ENCODE data around the gene MINK1. TPM values are rescaled to one million over a fixed set of nuclear protein-coding genes. Genes with fewer than 3 reads are reported as not detected.

Gene MINK1
- total RNA-seq, 1 experiment from 2014 or later = 68.8 TPM

- Histone ChIP-seq H2BK15ac (ENCODE audit: low read depth, low read length) (no peak overlapping the region), H2BK20ac (ENCODE audit: low read depth, low read length, poor library complexity, severe bottlenecking) (no peak overlapping the region), H3K9ac (ENCODE audit: extremely low read depth, insufficient read length, low read length) (no peak overlapping the region), H4K5ac (ENCODE audit: insufficient read length, low read depth, low read length) (no peak overlapping the region), H3K56ac (ENCODE audit: insufficient read length, low read depth, low read length) (no peak overlapping the region), H3K4ac (ENCODE audit: low read depth, low read length) (no peak overlapping the region), H3K23ac (ENCODE audit: insufficient read length, low read depth, low read length) (no peak overlapping the region), H3T11ph (ENCODE audit: low read length) (no peak overlapping the region), H3K4me1 (ENCODE audit: insufficient read depth, low read length) (no peaks in the 10 kb centered on the region; the same call in 1 of the 2 replicates), H3K79me2 (ENCODE audit: insufficient read depth, low read length) (peaks cover 2% of the 10 kb centered on the region; the same call in 1 of the 2 replicates), H3K27me3 (ENCODE audit: insufficient read depth, low read length) (no peaks in the 10 kb centered on the region), H3K79me1 (ENCODE audit: insufficient read depth, low read depth, low read length, poor library complexity, severe bottlenecking) (no peaks in the 10 kb centered on the region), H3K23me2 (ENCODE audit: insufficient read length, low read depth, low read length, poor library complexity, severe bottlenecking) (no peaks in the 10 kb centered on the region), H2BK5ac (ENCODE audit: insufficient read length, low read length) (no peak overlapping the region), H4K91ac (ENCODE audit: insufficient read length, low read depth, low read length) (no peak overlapping the region), H2BK12ac (ENCODE audit: insufficient read length, low read depth, low read length) (no peak overlapping the region), H3K14ac (ENCODE audit: insufficient read depth, low read length) (no peak overlapping the region), H4K8ac (replicated peaks; ENCODE audit: insufficient read length, low read depth, low read length) (no peak overlapping the region), H2BK120ac (ENCODE audit: low read depth, low read length, poor library complexity, severe bottlenecking) (no peak overlapping the region), H4K20me1 (ENCODE audit: control insufficient read depth, insufficient read depth, insufficient read length) (no peaks in the 10 kb centered on the region), H3K18ac (ENCODE audit: insufficient read length, low read depth, low read length) (no peak overlapping the region), H3K4me2 (ENCODE audit: insufficient read depth, insufficient read length, low read length) (no peak overlapping the region), H3K27ac (ENCODE audit: insufficient read length, low read depth, low read length) (no peak overlapping the region), H2AFZ (ENCODE audit: low read length) (no peak overlapping the region), H2AK5ac (ENCODE audit: insufficient read length, low read length) (no peak overlapping the region), H3K9me3 (ENCODE audit: control insufficient read depth, low read depth, low read length) (no peaks in the 10 kb centered on the region)
- H3K36me3 Mint-ChIP-seq (ENCODE audit: insufficient read depth in 1 of 3, low read depth in 3 of 3) = peaks cover 0 to 3% (median 2%) of the 10 kb centered on the region in 3 experiments; a peak in 3 of 7 replicates
- no CpG with 5 or more reads among the region's 2 CpGs for WGBS (ENCODE audit: extremely low coverage, insufficient read length, low lambda C conversion rate)
- DNase-seq = no peak
- H3K27me3 Mint-ChIP-seq (ENCODE audit: low read depth) = no peaks in the 10 kb centered on the region
- TF ChIP-seq, protein P1, sequence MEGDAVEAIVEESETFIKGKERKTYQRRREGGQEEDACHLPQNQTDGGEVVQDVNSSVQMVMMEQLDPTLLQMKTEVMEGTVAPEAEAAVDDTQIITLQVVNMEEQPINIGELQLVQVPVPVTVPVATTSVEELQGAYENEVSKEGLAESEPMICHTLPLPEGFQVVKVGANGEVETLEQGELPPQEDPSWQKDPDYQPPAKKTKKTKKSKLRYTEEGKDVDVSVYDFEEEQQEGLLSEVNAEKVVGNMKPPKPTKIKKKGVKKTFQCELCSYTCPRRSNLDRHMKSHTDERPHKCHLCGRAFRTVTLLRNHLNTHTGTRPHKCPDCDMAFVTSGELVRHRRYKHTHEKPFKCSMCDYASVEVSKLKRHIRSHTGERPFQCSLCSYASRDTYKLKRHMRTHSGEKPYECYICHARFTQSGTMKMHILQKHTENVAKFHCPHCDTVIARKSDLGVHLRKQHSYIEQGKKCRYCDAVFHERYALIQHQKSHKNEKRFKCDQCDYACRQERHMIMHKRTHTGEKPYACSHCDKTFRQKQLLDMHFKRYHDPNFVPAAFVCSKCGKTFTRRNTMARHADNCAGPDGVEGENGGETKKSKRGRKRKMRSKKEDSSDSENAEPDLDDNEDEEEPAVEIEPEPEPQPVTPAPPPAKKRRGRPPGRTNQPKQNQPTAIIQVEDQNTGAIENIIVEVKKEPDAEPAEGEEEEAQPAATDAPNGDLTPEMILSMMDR (conservative IDR thresholded peaks at IDR 0.05) = no peak
- no peak overlapping the region; a peak in 2 of 7 replicates for H3K27ac Mint-ChIP-seq
- H3K4me1 Mint-ChIP-seq = peaks cover 7% of the 10 kb centered on the region in 2 experiments
- no peaks in the 10 kb centered on the region for H3K9me3 Mint-ChIP-seq
- H3K4me3 Mint-ChIP-seq = no peak overlapping the region
These were observed 37.7 kb downstream of the MINK1 start for GRCh38 chr17:4870855-4871254.
